GM18502 (cell line): ENCODE data around the gene VPS51.

Experiments
- ATAC-seq: cut with Tn5 transposase; IDR thresholded peaks from one replicate; pipeline ENCODE4 v1.9.1; 2021; ENCODE audit warnings: mild to moderate bottlenecking; ENCODE audit not compliant: unreplicated experiment, poor library complexity

The VPS51 gene

DNA sequence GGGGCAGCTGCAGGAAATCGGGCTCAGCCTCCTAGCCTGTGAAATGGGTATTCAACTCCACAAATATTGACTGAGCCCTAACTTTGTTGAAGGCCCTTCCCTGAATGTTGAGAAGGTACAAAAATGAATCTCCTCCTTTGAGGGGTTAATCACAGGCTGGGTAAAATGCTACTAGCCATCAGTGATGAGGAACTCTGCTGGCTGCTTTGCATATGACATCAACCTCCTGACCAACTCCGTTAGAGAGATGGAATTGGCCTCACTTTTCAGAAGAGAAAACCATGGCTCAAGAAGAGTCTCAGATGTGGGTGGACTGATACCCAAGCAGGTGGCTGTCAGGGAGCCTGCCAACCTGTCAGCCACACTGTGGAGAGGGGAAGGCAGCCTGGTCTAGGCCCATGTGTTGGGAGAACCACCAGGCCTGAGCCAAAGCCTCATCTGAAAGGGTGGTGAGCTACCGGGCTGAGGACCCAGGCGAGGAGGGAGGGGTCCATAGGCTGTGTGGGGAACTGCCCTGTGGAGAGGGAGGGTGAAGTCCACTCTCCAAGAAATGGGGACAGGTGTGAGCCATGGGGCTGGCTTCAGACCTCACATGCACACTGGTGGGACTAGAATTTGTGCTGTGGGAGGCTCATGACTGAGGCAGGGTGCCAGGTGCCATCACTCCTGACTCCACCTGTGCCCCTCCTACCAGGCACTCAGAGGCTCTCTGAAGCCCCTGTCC lies 23.9 kb upstream of the VPS51 start:
- ATAC-seq = no peak

DNA sequence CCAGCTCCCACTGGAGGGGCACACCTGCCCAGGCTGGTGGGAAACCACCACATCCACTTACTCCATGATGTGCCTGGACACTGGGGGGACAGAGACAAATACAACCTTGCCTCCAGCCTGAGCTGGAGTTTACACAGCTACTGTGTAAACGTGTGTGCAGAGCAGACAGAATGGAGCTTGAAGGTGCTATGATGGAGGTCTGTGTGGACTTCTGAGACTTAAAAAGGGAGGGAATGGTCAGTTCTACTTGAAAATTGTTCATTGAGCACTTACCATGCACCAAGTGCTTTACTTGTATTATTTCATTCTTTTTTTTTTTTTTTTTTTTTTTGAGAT lies 23.4 kb upstream of the VPS51 start:
- ATAC-seq = no peak

DNA sequence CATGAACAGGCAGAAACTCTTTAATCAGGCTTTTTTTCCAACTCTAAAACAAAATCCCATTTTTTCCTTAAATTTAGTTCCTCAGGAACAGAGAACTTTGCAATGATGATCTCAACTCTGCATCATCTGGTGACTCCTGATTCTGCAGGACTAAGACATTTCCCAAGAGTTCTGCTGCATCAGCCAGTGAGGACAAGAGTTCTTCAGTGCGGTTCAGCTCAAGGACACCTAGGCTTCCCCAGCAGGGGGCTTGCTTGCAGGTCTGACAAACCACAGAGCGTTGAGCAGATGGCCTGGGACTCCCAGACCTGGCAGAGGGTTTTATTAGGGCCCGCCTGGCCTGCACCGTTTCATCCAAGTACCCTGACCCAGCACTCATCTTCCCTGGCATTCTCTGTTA lies 18.6 kb upstream of the VPS51 start:
- no peak for ATAC-seq

DNA sequence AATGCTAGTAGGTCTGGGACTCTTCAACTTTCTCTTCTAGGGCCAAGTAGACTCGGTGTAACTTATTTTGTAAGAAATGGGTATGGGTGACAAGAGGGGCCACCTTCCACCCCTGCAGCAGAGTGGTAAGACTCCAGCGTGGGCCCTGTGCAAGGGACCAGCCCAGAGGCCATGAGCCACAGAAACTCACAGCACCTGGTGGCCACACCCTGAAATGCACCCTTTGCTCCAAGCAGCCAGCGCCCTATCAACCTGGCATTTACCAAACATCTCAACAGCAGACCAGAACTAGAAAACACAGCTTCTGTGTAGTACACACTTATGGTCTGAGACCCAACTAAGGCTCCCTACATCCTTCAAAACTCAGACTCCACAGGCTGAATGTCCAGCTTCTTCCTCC lies 17.9 kb upstream of the VPS51 start:
- no peak for ATAC-seq

DNA sequence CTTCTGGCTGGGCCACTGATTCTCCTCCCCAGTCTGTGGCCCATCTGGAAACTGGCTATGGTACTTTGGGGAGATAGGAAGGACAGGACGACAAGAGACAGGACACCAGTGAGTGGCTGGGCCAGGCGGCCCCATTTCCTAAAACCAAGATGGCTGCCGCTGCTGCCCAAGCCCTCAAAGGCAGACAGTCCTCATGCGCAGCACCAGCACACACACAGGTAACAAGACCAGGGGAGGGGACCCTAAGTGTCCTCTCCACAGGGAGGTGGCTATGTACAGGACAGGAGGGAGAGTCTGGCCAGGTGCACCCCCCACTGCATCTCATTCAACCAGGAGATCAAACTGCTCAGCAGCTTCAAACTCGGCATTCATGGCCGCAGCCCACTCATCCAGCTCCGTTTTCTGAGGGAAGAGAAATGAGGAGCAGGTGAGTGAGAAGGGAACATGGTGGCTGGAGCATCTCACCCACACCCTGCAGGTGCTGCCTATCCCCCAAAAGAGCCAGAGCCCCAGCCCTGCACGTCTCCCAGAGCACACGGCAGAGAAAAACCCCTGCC lies 17.1 kb upstream of the VPS51 start:
- no peak for ATAC-seq

DNA sequence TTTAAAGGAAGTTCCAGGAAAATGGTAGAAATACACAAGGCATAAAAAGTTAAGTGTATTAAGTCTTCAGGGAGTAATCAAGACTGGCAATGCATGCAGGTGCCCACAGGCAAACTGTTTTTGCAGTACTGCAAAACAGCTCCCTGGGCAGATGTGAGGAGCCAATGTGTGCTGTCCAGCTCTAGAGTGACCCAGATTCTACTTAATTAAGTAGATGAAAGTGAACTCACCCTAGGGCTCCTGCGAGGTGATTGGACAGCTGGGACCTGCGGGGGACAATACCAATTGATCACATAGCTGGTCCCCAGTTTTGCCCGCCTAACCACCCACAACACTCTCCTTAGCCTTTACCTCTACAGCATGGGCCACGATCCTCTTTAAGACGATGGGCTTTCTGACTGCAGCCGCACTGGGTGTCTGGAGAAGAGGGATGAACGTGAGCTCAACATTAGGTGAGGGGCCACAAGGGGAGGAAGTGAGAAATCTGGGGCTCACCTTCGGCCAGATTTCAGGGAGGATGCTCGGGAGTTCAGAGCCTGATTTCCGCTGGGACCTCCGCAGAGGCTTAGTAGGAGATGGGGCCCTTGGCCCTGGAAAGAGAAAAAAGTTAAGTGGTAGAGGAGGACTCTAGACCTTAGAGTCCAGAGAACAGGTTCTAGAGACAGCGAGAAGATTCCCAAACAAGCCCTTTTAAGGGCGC lies 12.7 kb upstream of the VPS51 start:
- ATAC-seq = peak; percentile 3

DNA sequence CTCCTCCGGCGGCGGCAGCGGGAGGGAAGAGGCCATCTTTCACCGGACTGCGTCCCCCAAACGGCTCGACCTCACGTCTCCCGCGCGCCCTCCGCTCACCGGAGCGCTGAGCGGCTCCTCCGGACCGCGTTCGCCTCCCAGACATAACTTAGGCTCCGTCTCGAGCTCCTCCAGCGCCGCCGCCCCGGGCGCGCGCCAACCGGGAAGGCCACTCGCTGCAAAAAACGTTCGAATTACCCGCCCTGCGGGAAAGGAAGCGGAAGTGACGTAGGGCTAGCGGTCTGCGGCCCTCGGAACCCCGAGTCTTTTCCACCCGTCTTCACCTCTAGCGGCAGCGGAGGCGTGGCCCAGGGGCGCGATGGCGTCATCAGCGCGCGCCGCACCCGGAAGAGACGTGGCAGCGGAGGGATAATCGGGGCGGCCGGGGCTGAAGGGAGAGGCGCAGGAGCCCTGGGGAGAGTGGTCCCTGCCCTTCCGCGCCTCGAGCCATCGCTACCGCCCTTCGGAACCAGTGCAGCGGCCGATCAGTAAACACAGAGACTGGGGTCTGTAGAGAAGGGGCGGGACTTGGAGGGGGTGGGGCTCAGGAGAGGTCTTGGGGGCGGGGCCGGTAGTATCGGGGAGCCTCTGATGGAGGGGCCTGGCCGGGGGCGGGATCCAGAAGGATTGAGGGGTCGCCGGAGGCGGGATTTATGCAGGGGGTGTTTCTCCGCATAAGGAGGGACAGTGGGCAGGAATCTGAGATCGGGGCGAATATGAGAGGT lies 12.0 kb upstream of the VPS51 start, which contains the start of the genes CDCA5 and ZFPL1:
Gene CDCA5 (minus strand): TSS at position 207 of the 764 bp plus-strand sequence. CDS start 62 bp downstream, at position 145.
Gene ZFPL1 (plus strand): TSS at position 389 of the 764 bp plus-strand sequence. CDS start 477 bp downstream, outside the sequence.
- peak; percentile 80 for ATAC-seq

DNA sequence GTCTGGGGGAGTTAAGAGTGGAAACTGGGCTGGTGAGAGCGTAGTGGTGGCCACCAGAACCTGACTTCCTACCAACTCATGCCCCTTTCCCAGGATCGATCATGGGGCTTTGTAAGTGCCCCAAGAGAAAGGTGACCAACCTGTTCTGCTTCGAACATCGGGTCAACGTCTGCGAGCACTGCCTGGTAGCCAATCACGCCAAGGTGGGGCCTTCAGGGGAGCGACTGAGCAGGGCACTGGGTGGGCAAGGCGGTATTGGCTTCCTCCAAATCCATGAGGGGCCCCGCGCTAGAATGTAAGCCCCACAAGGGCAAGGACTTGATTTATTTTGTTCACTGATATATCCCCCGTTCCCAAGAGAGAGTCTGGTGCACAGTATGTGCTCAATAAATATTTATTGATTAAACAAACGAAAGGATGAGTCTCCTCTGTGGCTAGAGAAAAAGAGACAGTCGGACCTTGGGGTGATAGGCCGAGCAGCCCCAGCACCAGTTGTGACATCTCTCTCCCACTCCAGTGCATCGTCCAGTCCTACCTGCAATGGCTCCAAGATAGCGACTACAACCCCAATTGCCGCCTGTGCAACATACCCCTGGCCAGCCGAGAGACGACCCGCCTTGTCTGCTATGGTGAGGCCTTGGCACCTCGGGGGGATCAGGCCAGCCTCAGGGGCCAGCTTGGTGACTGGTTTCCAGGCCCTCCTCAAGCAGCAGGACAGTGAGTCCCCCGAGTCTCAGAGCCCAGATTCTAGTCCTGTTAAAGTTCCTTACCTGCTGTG lies 11.2 kb upstream of the VPS51 start:
- peak; percentile 20 for ATAC-seq

DNA sequence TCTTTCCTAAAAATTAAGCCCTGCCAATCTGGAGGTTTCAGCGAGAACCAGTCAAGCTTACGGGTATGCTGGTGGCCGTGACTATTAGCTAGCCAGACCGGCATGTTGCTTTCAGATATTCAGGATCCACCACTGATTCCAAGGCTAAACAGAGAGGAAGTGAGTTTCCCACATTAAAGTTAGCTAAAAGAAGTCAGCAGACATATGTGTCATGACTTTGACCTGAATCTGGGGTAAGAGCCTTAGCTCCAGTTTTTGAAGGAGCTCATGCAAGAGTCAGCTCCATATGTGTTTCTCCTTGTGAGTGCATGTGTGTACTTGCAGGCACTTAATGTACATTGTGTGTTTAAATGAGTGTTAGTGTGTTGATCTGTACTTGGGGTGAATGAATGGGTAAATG lies 10.6 kb upstream of the VPS51 start:
- ATAC-seq = no peak

DNA sequence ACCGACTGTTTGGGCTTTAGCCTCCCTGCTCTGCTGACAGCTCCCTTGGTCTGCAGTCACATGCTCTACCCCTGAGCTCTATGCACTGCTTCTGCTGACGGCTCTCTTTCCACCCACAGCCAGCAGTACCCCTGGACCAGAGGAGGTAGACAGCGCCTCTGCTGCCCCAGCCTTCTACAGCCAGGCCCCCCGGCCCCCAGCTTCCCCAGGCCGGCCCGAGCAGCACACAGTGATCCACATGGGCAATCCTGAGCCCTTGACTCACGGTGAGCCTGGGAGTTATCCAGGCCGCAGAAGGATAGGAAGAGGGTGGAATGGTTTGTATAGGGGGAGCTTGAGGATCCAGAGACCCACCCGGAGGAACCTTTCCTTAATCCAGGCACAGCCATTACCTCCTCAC lies 9.2 kb upstream of the VPS51 start:
- no peak for ATAC-seq

DNA sequence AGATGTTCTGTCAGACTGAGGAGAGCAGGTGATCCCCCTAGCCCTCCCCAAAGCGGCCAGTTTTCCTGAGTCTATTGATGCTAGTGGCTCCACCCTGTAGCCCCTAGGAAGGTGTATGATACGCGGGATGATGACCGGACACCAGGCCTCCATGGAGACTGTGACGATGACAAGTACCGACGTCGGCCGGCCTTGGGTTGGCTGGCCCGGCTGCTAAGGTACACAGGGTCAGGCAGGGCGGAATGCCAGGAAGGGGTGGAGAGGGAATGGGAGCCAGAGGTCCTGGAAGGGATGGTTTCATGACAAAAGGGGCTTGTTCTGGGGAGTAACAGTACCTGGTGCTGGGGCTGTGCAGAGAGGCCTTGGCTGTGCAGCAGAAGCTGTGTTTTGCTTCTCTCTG lies 8.8 kb upstream of the VPS51 start:
- ATAC-seq = no peak

DNA sequence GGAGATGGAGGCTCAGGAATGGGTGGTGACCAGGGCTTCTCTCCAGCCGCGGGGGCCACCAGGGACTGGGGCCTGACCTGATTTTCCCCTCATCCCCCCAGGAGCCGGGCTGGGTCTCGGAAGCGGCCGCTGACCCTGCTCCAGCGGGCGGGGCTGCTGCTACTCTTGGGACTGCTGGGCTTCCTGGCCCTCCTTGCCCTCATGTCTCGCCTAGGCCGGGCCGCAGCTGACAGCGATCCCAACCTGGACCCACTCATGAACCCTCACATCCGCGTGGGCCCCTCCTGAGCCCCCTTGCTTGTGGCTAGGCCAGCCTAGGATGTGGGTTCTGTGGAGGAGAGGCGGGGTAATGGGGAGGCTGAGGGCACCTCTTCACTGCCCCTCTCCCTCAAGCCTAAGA lies 8.2 kb upstream of the VPS51 start:
- no peak for ATAC-seq

DNA sequence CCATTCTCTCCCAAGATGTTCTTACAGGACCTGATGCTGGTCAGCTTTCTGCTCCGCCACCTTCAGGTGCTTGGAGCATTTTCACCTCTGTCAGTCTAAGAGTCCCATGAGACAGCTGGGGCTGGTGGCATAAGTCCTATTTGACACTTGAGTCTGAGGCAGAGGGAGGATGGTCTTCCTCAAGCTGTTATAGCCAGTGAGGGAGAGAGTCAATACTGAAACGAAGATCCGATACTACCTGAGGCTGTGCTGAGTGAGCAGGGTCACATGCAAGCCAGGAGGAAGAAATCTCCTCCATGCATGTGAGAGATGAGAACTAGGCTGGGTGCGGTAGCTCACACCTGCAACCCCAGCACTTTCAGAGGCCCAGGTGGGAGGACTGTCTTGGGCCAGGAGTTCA lies 6.4 kb upstream of the VPS51 start:
- no peak for ATAC-seq

DNA sequence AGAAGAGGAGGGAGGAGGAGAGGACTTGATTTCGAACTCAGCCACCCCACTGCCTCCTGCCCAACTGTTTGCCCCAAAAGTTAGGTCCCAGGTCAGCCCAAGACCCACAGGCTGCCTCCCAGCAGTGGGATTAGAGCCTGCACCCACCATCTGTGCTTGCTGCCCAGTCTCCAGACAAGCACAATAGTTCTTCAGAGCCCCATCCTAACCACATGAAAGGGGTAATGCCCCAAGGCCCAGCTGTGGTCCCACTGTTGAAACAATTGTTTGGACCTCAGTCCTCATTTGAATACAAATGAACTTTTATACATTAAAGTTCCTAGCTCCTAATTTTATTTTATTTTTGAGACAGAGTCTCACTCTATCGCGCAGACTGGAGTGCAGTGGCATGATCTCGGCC lies 5.4 kb upstream of the VPS51 start:
- ATAC-seq = no peak

DNA sequence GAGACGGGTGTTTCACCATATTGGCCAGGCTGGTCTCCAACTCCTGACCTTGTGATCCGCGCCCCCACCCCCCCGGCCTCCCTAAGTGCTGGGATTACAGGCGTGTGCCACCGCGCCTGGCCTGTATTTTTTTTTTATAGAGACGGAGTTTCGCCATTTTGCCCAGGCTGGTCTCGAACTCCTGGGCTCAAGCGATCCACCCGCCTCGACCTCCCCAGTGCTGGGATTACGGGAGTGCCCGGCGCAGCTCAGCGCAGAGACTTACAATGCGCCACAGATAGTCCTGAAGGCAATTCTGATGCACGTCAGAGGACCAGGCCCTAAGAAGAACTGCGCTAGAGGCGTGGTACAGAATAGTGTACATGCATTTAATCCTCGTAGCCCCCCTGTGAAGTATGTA lies 587 bp upstream of the VPS51 start:
- ATAC-seq = no peak

DNA sequence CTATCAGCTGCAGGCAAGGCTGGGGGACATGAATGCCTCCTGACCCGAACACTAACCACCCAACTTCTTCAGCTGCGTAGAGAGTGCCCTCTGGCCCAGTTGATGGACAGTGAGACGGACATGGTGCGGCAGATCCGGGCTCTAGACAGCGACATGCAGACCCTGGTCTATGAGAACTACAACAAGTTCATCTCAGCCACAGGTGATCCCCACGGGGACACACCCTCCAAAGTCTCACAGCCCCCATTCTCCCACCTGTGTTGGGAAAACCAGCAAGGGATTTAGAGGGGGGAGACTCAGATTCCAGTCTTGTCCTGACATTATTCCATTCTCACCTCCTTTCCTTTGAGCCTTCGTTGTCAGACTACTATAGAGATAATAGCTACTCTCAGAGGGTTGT lies 912 bp downstream of the VPS51 start:
- ATAC-seq = no peak

DNA sequence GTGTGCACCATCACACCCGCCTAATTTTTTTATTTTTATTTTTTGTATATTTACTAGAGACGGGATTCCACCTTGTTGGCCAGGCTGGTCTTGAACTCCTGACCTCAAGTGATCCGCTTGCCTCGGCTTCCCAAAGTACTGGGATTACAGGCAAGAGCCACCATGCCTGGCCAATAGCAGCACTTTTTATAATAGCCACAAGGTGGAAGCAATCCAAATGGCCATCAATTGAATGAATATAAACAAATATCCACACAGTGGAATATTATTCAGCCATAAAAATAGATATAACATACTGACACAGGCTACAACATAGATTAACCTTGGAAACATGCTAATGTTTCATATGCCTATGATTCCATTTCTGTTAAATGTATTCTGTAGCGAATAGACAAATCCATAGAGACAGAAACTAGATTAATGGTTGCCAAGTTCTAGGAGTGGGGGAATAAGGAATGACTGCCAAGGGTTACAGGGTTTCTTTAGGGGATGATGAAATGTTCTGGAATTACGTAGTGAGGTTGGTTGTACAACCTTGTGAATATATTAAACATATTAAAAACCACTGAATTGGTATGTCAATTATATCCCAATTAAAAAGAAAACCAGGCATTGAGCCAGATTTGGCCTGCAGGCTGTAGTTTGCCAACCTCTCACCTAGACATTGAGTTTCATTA lies 4.8 kb downstream of the VPS51 start:
- ATAC-seq = no peak

DNA sequence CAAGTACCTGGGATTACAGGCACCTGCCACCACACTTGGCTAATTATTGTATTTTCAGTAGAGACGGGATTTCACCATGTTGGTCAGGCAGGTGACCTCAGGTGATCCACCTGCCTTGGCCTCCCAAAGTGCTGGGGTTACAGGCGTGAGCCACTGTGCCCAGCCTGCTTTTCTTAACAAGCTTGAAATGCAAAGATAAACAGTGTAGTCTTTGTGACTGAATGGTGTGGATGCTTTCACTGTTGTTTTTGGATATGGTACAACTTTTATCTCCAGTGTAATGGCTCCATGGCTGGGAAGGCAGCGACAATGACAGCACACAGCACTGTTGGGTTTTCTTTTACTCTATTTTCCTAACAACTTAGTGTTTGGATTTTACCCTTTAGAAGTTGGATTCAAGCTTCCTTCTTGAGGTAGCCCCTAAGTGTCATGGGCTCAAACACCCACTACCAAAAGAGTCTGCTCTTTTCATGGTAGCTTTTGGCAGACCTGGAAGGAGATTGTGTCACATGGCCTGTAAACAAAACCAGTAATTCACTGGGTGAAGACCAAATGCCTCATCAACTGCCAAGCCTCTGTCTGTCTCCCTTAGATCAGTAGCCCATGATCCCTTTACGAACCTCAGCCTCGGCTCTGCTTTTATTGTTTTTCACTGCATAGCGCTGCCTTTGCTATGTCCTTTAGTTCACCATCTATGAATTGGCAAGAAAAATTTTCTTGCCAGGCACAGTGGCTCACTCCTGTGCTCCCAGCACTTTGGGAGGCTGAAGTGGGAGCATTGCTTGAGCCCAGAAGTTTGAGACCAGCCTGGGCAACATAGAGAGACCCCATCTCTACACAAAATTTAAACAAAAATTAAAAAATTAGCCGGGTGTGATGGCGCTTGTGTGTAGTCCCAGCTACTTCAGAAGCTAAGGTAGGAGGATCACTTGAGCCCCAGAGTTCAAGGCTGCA lies 6.4 kb downstream of the VPS51 start:
- ATAC-seq = no peak

DNA sequence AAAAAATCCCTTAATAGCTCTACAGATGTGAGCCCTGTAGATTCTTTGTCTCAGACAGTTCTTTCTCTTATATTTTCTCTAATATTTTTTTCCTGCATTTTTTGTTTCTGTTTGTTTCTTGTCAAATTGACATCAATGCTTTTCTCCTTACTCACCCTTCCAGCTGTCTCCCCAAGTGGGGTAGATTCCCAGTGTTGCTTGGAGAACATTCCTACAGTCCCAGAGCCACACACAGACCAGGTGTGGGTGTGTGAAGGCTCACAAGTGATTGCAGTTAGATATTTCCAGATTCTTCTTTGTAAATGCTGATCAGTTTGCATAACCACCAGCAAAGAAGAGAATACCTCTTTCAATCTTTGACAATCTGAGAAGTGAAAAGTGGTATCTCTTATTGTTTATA lies 7.5 kb downstream of the VPS51 start:
- ATAC-seq = no peak
